ENCODE data around the gene PRSS53. TPM values are rescaled to one million over a fixed set of nuclear protein-coding genes. Genes with fewer than 3 reads are reported as not detected.

PRSS53 gene
- total and polyA plus RNA-seq, 9 donors, result 0.30 to 2.9 (median 1.5) TPM

- no peaks in the 10 kb centered on the region for H3K4me1 ChIP-seq (ENCODE audit: insufficient read depth)
- TF ChIP-seq EP300 (IDR thresholded peaks at IDR 0.05) (no peak), CTCF (IDR thresholded peaks at IDR 0.05) (no peak), POLR2A (IDR thresholded peaks at IDR 0.05) (no peak)
- no peak overlapping the region for H3K27ac ChIP-seq
- no peak for DNase-seq
- H3K36me3 ChIP-seq, result no peaks in the 10 kb centered on the region
- WGBS, 3 donors, result 90 to 95% (median 92%) methylated on average over 39 to 42 of the region's 42 CpGs
- no peaks in the 10 kb centered on the region for H3K27me3 ChIP-seq
- intact Hi-C loops (cut with DNase I), result no loop called here
- H3K9me3 ChIP-seq, result no peaks in the 10 kb centered on the region
- no peak overlapping the region for H3K4me3 ChIP-seq
These were observed 27.5 kb downstream of the PRSS53 start for GRCh38 chr16:31061126-31061812.

GRCh38 chr16:31055613-31056012, 33.1 kb downstream of the PRSS53 start:
- Histone ChIP-seq H3K27ac (no peak overlapping the region), H3K4me3 (no peak overlapping the region), H3K4me1 (ENCODE audit: insufficient read depth) (no peaks in the 10 kb centered on the region), H3K27me3 (no peaks in the 10 kb centered on the region), H3K9me3 (no peaks in the 10 kb centered on the region), H3K36me3 (no peaks in the 10 kb centered on the region)
- DNase-seq, result no peak
- whole genome bisulfite sequencing, 3 donors, result 84 to 87% (median 85%) methylated on average over 4 of the region's 4 CpGs
- TF ChIP-seq EP300 (IDR thresholded peaks at IDR 0.05) (no peak), POLR2A (IDR thresholded peaks at IDR 0.05) (no peak), CTCF (IDR thresholded peaks at IDR 0.05) (no peak)
- intact Hi-C loops (cut with DNase I), result no loop called here

- H3K36me3 ChIP-seq, result no peaks in the 10 kb centered on the region
- WGBS, 3 donors, result 18 to 42% (median 34%) methylated on average over 2 of the region's 2 CpGs
- H3K9me3 ChIP-seq, result no peaks in the 10 kb centered on the region
- intact Hi-C loops (cut with DNase I), result no loop called here
- DNase-seq, result no peak
- TF ChIP-seq POLR2A (IDR thresholded peaks at IDR 0.05), result no peak
- no peak for TF ChIP-seq EP300 (IDR thresholded peaks at IDR 0.05)
- TF ChIP-seq CTCF (IDR thresholded peaks at IDR 0.05), result no peak
- H3K4me1 ChIP-seq (ENCODE audit: insufficient read depth), result no peaks in the 10 kb centered on the region
- H3K4me3 ChIP-seq, result no peak overlapping the region
- H3K27ac ChIP-seq, result no peak overlapping the region
- no peaks in the 10 kb centered on the region for H3K27me3 ChIP-seq
These were observed 36.6 kb downstream of the PRSS53 start for GRCh38 chr16:31052114-31052513.

GRCh38 chr16:31050280-31051030, 38.3 kb downstream of the PRSS53 start:
- no peak for TF ChIP-seq POLR2A (IDR thresholded peaks at IDR 0.05)
- no peak for TF ChIP-seq EP300 (IDR thresholded peaks at IDR 0.05)
- no peak for TF ChIP-seq CTCF (IDR thresholded peaks at IDR 0.05)
- Histone ChIP-seq H3K27me3 (no peaks in the 10 kb centered on the region), H3K9me3 (no peaks in the 10 kb centered on the region), H3K27ac (no peak overlapping the region), H3K36me3 (no peaks in the 10 kb centered on the region), H3K4me1 (ENCODE audit: insufficient read depth) (no peaks in the 10 kb centered on the region), H3K4me3 (no peak overlapping the region)
- intact Hi-C loops (cut with DNase I), result no loop called here
- 74 to 81% (median 80%) methylated on average over 10 of the region's 10 CpGs for WGBS, 3 donors
- no peak for DNase-seq
